Endothelial cell of umbilical vein (primary cell): ENCODE results near the gene CD33. TPM values are rescaled to one million over a fixed set of nuclear protein-coding genes. Genes with fewer than 3 reads are reported as not detected.

Experiments used
- BruUV-seq: library from RNA; stranded (reverse); fragments of 400-500 nt; replicated peaks from 2 replicates; lab custom pipeline; 2021; lab: Mats Ljungman, UMichigan
- CTCF ChIA-PET: fragments of 300-600, 350-600 bp; sonication (Branson Sonifier 250); formaldehyde crosslinking; loops from one replicate; lab custom pipeline; 2021; ENCODE audit warnings: antibody characterized with exemption, inconsistent platforms; lab: Charles Lee
- POLR2A ChIA-PET: fragments of 300-600, 350-600 bp; sonication (Branson Sonifier 250); formaldehyde crosslinking; loops from one replicate; lab custom pipeline; 2021; ENCODE audit warnings: antibody characterized with exemption, inconsistent platforms; lab: Charles Lee
- DNase-seq: peaks from one replicate; pipeline ENCODE4 v3.0.0-alpha.2; 2011; ENCODE audit warnings: low read depth, low spot score
- FAIRE-seq: peaks from 2 replicates; lab custom pipeline; 2011; peaks lifted over from hg19 to GRCh38; lab: Jason Lieb, UNC
- H2AFZ ChIP-seq: 2 replicates; pipeline ENCODE4 v1.6.0; 2012; ENCODE audit warnings: low read depth, low read length, control low read depth, inconsistent platforms
- H3K27ac ChIP-seq: 2 replicates; pipeline ENCODE4 v1.5.1; 2011; ENCODE audit warnings: low read depth, mild to moderate bottlenecking, control low read depth, low read length, moderate library complexity; ENCODE audit not compliant: insufficient read depth
- H3K27me3 ChIP-seq, 2 experiments: 2 replicates each; pipeline versions ENCODE4 v1.6.0 to v1.6.1; 2011; ENCODE audit warnings: low read length in 2 of 2, mixed read lengths in 1 of 2; ENCODE audit not compliant: control insufficient read depth in 2 of 2, insufficient read depth in 2 of 2
- H3K36me3 ChIP-seq, 2 experiments: 2 replicates in 1 of 2; 3 replicates in 1 of 2; pipeline ENCODE4 v1.5.1; 2011; ENCODE audit warnings: low read length in 2 of 2, mild to moderate bottlenecking in 1 of 2, moderate library complexity in 1 of 2; ENCODE audit not compliant: control insufficient read depth in 2 of 2, insufficient read depth in 2 of 2; ENCODE audit errors: extremely low read depth in 1 of 2
- H3K4me1 ChIP-seq: 3 replicates; pipeline ENCODE4 v1.5.1; 2011; ENCODE audit warnings: mild to moderate bottlenecking, low read length; ENCODE audit not compliant: control insufficient read depth, insufficient read depth; ENCODE audit errors: extremely low read depth
- H3K4me2 ChIP-seq: 2 replicates; pipeline ENCODE4 v1.6.1; 2011; ENCODE audit warnings: low read length, control low read depth, mixed read lengths; ENCODE audit not compliant: insufficient read depth
- H3K4me3 ChIP-seq, 3 experiments: fragments of 200-600 bp in 1 of 3; sonication (generic), shearing (Covaris generic) in 1 of 3; replicated peaks in 1 of 3; 2 replicates each; pipeline ENCODE4 v1.5.1; 2011 to 2016; ENCODE audit warnings: control low read depth in 3 of 3, low read length in 3 of 3, mild to moderate bottlenecking in 2 of 3, inconsistent platforms in 1 of 3, low read depth in 1 of 3, moderate library complexity in 1 of 3; ENCODE audit not compliant: insufficient read depth in 1 of 3
- H3K79me2 ChIP-seq: 2 replicates; pipeline ENCODE4 v1.6.0; 2012; ENCODE audit warnings: low read length, inconsistent platforms; ENCODE audit not compliant: control insufficient read depth, insufficient read depth
- H3K9ac ChIP-seq: replicated peaks from 2 replicates; pipeline ENCODE3; 2011; ENCODE audit warnings: low read length, control low read depth; ENCODE audit not compliant: insufficient read depth; ENCODE audit errors: extremely low read depth
- H3K9me1 ChIP-seq: replicated peaks from 3 replicates; pipeline ENCODE4 v1.6.0; 2011; ENCODE audit warnings: mild to moderate bottlenecking, low read length; ENCODE audit not compliant: control insufficient read depth, insufficient read depth; ENCODE audit errors: extremely low read depth
- H3K9me3 ChIP-seq: replicated peaks from 2 replicates; pipeline ENCODE4 v1.5.1; 2012; ENCODE audit warnings: low read length, inconsistent platforms; ENCODE audit not compliant: control insufficient read depth, insufficient read depth
- H4K20me1 ChIP-seq: replicated peaks from 2 replicates; pipeline ENCODE3; 2011; ENCODE audit warnings: mild to moderate bottlenecking, low read length; ENCODE audit not compliant: control insufficient read depth, insufficient read depth; ENCODE audit errors: extremely low read depth
- EZH2 ChIP-seq: IDR thresholded peaks from 2 replicates; pipeline ENCODE4 v1.6.1; 2012; ENCODE audit warnings: borderline replicate concordance, low read depth, mild to moderate bottlenecking, moderate library complexity, low read length, inconsistent platforms; ENCODE audit not compliant: severe bottlenecking
- FOS ChIP-seq: IDR thresholded peaks from 2 replicates; pipeline ENCODE4 v1.6.1; 2011; ENCODE audit warnings: mild to moderate bottlenecking, low read length, moderate library complexity, borderline replicate concordance; ENCODE audit not compliant: insufficient read depth
- GATA2 ChIP-seq: IDR thresholded peaks from 2 replicates; pipeline ENCODE4 v1.7.0; 2011; ENCODE audit warnings: low read depth, mild to moderate bottlenecking, moderate library complexity, mixed read lengths, low read length; ENCODE audit not compliant: insufficient read length, insufficient read depth
- JUN ChIP-seq: IDR thresholded peaks from 2 replicates; pipeline ENCODE4 v1.6.1; 2011; ENCODE audit warnings: borderline replicate concordance, low read depth; ENCODE audit not compliant: insufficient read length, insufficient read depth
- MYC ChIP-seq: IDR thresholded peaks from one replicate; pipeline ENCODE4 v1.6.1; 2011; ENCODE audit warnings: mild to moderate bottlenecking, low read depth, low read length
- POLR2A ChIP-seq: IDR thresholded peaks from 2 replicates; pipeline ENCODE4 v1.6.1; 2012; ENCODE audit warnings: low read depth, mild to moderate bottlenecking, control low read depth, low read length
- POLR2AphosphoS5 ChIP-seq: IDR thresholded peaks from 2 replicates; pipeline ENCODE4 v1.6.1; 2012; ENCODE audit warnings: low read depth, mild to moderate bottlenecking, control low read depth, low read length, moderate library complexity; ENCODE audit not compliant: insufficient read depth
- dilution Hi-C: fragments of 300-500 bp; cut with MboI; formaldehyde crosslinking; loops from one replicate; pipeline ENCODE4 v1.15.0; 2019; ENCODE audit warnings: low sequenced_read_pairs; ENCODE audit not compliant: extremely low pct_ligation_motif_present
- intact Hi-C: fragments of 100-400 bp; cut with micrococcal nuclease; formaldehyde crosslinking; loops from one replicate; pipeline ENCODE4 v1.10.0; 2022
- polyA plus RNA-seq, 4 experiments: library from polyadenylated mRNA; depleted of rRNA in 3 of 4; stranded (reverse) in 3 of 4; unstranded in 1 of 4; fragments of >200 nt; gene quantifications; 2 replicates each; pipeline versions ENCODE4 v1.2.1 to v1.2.3, GENCODE V29; 2011 to 2012; ENCODE audit warnings: missing spikeins in 1 of 4
- total RNA-seq: library from RNA; stranded (reverse); gene quantifications from 2 replicates; pipeline ENCODE4 v1.2.3, GENCODE V29; 2021
- TF ChIP-seq, protein P1 (sequence below): IDR thresholded peaks from 2 replicates; pipeline ENCODE4 v1.6.1; 2011; ENCODE audit not compliant: insufficient read depth, insufficient read length
- TF ChIP-seq, protein P2 (sequence below), 2 donors: IDR thresholded peaks; 1 replicate in 1 of 2; 2 replicates in 1 of 2; pipeline ENCODE4 v1.5.1; 2011; ENCODE audit warnings: low read length in 2 of 2, mild to moderate bottlenecking in 2 of 2, moderate library complexity in 2 of 2, control low read depth in 1 of 2, inconsistent platforms in 1 of 2, low read depth in 1 of 2; ENCODE audit not compliant: insufficient read depth in 1 of 2; ENCODE audit errors: extremely low read depth in 1 of 2

The CD33 gene
- total and polyA plus RNA-seq, 2 donors (not counting 3 experiments of a cell fraction or from before 2014, with no cell fraction given) = not detected

DNA sequence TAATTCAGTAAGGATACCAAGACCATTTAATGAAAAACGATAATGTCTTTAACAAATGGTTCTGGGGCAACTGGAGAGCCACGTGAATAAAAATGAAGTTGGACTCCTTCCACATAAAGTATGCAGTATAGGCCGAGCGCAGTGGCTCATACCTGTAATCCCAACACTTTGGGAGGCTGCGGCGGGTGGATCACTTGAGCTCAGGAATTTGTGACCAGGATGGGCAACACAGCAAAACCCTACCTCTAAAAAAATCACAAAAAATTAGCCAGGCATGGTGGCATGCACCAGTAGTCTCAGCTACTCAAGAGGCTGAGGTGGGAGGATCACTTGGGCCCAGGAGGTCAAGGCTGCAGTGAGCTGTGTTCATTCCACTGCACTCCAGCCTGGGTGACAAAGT, 20.6 kb upstream of the CD33 start:
- H3K27ac ChIP-seq = no peak overlapping the region
- CTCF ChIA-PET = no interaction called here
- intact Hi-C loops (no loop called here), dilution Hi-C loops (no loop called here)
- H3K4me2 ChIP-seq = no peak overlapping the region
- no peak for FAIRE-seq
- no peak for TF ChIP-seq GATA2
- no peak for TF ChIP-seq POLR2A
- TF ChIP-seq POLR2AphosphoS5 = no peak
- no peak for TF ChIP-seq JUN
- TF ChIP-seq, protein P1, sequence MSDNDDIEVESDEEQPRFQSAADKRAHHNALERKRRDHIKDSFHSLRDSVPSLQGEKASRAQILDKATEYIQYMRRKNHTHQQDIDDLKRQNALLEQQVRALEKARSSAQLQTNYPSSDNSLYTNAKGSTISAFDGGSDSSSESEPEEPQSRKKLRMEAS = no peak
- TF ChIP-seq FOS = no peak
- no peak for TF ChIP-seq EZH2
- TF ChIP-seq, protein P2, sequence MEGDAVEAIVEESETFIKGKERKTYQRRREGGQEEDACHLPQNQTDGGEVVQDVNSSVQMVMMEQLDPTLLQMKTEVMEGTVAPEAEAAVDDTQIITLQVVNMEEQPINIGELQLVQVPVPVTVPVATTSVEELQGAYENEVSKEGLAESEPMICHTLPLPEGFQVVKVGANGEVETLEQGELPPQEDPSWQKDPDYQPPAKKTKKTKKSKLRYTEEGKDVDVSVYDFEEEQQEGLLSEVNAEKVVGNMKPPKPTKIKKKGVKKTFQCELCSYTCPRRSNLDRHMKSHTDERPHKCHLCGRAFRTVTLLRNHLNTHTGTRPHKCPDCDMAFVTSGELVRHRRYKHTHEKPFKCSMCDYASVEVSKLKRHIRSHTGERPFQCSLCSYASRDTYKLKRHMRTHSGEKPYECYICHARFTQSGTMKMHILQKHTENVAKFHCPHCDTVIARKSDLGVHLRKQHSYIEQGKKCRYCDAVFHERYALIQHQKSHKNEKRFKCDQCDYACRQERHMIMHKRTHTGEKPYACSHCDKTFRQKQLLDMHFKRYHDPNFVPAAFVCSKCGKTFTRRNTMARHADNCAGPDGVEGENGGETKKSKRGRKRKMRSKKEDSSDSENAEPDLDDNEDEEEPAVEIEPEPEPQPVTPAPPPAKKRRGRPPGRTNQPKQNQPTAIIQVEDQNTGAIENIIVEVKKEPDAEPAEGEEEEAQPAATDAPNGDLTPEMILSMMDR (IDR thresholded peaks at IDR 0.05; ENCODE audit: extremely low read depth in 1 of 2, insufficient read depth in 1 of 2, low read depth in 1 of 2, low read length in 2 of 2) = no peak
- TF ChIP-seq MYC = no peak
- DNase-seq = no peak
- no peaks in the 10 kb centered on the region for H3K4me1 ChIP-seq
- no peaks in the 10 kb centered on the region for H3K27me3 ChIP-seq
- POLR2A ChIA-PET = no interaction called here
- no peak overlapping the region for H2AFZ ChIP-seq
- BruUV-seq = no TSS peak
- no peak overlapping the region for H3K4me3 ChIP-seq
- no peaks in the 10 kb centered on the region for H3K9me1 ChIP-seq
- H3K9ac ChIP-seq = no peak overlapping the region
- H3K9me3 ChIP-seq = no peaks in the 10 kb centered on the region
- no peaks in the 10 kb centered on the region for H4K20me1 ChIP-seq
- no peaks in the 10 kb centered on the region for H3K79me2 ChIP-seq
- no peaks in the 10 kb centered on the region for H3K36me3 ChIP-seq
